ENCODE data around the gene HIPK2. TPM values are rescaled to one million over a fixed set of nuclear protein-coding genes. Genes with fewer than 3 reads are reported as not detected.
"Not testable (repeated sequence)": the region's sequence is repeated elsewhere in the genome, so short reads cannot be mapped to it uniquely, and the experiment has no call there.

Gene HIPK2
- total and polyA plus RNA-seq, 7 donors, result 2.4 to 15.7 (median 7.9) TPM

DNA sequence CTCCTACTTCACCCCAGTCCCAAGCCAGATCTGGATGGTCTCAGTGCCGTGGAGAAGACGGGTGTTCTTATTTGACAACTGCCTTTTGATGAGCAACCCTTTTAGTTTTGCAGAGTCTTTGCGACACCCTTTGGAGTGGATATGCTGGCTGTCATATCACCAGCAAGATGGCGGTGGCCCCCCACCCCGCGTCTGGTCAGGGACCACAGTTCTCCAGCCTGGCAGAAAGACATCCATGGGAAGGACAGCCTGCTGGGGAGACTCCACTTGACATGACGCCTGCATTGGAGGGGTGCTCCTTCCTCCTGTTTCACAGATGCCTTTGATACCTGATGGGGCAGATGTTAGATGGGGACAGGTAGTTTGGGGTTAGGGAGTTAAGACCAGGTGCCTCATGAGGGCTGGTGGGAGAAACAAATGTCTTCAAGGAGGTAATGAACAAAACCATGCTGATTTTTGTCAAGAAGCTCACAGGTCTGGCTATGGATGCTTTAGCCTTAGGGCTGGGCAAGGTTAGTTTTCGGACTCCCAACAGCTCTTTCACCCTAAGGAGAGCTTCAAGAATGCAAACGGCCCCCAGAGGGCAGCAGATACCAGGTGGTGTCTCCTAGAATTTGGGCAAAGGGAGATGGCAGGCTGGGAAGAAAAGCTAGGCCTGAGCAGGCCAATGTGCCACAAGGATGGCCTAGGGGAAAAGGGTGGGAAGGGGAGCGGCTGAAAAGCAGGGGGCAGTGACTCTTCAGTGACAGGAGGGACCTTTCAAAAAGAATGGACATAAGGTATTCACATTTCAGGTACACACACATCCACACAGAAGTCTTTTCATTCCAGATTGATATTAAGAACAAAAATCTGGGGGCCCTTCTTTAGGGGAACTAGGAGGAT, 159.1 kb downstream of the HIPK2 start:
- H3K9me3 ChIP-seq, result no peaks in the 10 kb centered on the region
- no peak overlapping the region for H3K4me3 ChIP-seq
- intact Hi-C loops (cut with DNase I), result no loop called here
- WGBS, 2 donors, result 91% methylated on average over 10 of the region's 10 CpGs
- DNase-seq, result no peak
- H3K27me3 ChIP-seq, result no peaks in the 10 kb centered on the region
- H3K27ac ChIP-seq, result no peak overlapping the region
- H3K36me3 ChIP-seq, result peaks cover 0 to 61% (median 8%) of the 10 kb centered on the region in 4 donors
- TF ChIP-seq POLR2A (IDR thresholded peaks at IDR 0.05) (no peak), EP300 (IDR thresholded peaks at IDR 0.05) (no peak), POLR2AphosphoS5 (IDR thresholded peaks at IDR 0.05) (no peak)
- TF ChIP-seq, protein P1, sequence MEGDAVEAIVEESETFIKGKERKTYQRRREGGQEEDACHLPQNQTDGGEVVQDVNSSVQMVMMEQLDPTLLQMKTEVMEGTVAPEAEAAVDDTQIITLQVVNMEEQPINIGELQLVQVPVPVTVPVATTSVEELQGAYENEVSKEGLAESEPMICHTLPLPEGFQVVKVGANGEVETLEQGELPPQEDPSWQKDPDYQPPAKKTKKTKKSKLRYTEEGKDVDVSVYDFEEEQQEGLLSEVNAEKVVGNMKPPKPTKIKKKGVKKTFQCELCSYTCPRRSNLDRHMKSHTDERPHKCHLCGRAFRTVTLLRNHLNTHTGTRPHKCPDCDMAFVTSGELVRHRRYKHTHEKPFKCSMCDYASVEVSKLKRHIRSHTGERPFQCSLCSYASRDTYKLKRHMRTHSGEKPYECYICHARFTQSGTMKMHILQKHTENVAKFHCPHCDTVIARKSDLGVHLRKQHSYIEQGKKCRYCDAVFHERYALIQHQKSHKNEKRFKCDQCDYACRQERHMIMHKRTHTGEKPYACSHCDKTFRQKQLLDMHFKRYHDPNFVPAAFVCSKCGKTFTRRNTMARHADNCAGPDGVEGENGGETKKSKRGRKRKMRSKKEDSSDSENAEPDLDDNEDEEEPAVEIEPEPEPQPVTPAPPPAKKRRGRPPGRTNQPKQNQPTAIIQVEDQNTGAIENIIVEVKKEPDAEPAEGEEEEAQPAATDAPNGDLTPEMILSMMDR (IDR thresholded peaks at IDR 0.05), result peak in 2 of 4 experiments; percentile 20 to 28
- H3K4me1 ChIP-seq, result no peaks in the 10 kb centered on the region

DNA sequence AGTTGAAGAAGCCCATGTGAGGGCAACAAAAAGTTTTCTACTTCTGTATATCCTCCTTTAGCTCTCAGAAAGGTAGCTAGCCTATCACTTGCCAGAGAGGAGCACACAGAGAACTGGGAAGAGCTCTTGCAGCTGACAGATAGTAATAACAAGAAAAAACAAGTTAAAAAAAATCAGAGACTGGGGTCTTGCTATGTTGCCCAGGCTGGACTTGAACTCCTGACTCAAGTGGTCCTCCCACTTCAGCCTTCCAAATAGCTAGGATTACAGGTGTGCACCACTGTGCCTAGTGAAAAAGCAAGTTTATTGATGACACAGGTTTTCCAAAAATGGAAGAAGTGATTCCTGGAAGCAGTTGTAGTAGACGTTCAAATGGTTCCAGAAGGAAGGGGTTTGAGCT, 160.7 kb downstream of the HIPK2 start:
- WGBS, 2 donors, result 88 to 94% methylated on average over 1 of the region's 1 CpG
- Histone ChIP-seq H3K4me1 (no peaks in the 10 kb centered on the region), H3K27ac (no peak overlapping the region), H3K9me3 (no peaks in the 10 kb centered on the region), H3K4me3 (no peak overlapping the region), H3K36me3 (peaks cover 0 to 77% (median 13%) of the 10 kb centered on the region in 4 donors), H3K27me3 (no peaks in the 10 kb centered on the region)
- no peak for DNase-seq
- intact Hi-C loops (cut with DNase I), result no loop called here
- TF ChIP-seq, protein P1 (IDR thresholded peaks at IDR 0.05), result no peak
- TF ChIP-seq POLR2A (IDR thresholded peaks at IDR 0.05) (no peak), POLR2AphosphoS5 (IDR thresholded peaks at IDR 0.05) (no peak), EP300 (IDR thresholded peaks at IDR 0.05) (no peak)

DNA sequence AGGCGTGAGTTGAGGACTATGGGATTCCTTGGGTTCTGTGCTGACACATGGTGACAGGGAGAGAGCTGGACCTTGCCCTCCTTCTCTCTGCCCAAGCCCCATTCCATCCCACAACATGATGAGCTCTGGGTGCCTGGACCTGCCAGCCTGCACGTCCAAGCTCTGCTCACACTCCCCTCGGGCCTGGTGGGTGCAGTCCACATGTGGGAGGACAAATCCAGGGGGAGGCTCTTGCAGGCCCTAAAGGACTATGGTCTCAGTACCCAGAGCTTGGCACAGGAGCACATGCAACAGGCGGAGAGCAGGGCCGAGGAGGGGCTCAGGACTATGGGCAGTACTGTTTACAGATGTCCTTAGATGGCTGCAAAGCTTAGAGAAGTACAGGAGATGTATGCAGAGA, 162.9 kb downstream of the HIPK2 start:
- no peak overlapping the region for H3K27ac ChIP-seq
- H3K4me1 ChIP-seq, result no peaks in the 10 kb centered on the region
- no peak for DNase-seq
- TF ChIP-seq, protein P1 (IDR thresholded peaks at IDR 0.05), result no peak
- TF ChIP-seq POLR2A (IDR thresholded peaks at IDR 0.05), result no peak
- no peak for TF ChIP-seq POLR2AphosphoS5 (IDR thresholded peaks at IDR 0.05)
- TF ChIP-seq EP300 (IDR thresholded peaks at IDR 0.05), result no peak
- H3K4me3 ChIP-seq, result no peak overlapping the region
- WGBS, 2 donors, result 94 to 95% methylated on average over 5 of the region's 5 CpGs
- H3K27me3 ChIP-seq, result no peaks in the 10 kb centered on the region
- H3K9me3 ChIP-seq, result no peaks in the 10 kb centered on the region
- intact Hi-C loops (cut with DNase I), result no loop called here
- peaks cover 0 to 92% (median 15%) of the 10 kb centered on the region in 4 donors for H3K36me3 ChIP-seq

DNA sequence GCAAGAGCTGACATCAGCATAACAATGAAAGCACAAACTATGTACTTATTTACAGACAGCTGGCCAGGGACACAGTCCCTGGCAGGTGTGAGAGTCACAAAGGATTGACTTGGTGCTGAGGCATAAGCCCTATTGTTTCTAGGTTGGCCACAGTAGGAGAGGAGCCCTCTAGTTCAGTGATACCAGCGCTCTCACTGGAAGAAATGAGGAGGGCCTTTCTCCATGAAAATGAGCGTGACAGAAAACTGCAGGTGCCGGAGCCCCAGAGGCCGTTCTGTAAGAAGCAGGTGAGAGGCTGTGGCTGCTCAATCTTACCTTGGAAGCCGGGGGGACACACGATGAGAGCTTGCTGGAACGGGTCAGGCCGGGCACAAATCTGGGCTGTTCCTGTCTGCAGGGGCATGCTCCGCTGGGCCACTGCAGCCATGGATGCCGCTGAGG, 163.8 kb downstream of the HIPK2 start:
- intact Hi-C loops (cut with DNase I), result no loop called here
- no peak for TF ChIP-seq POLR2A (IDR thresholded peaks at IDR 0.05)
- TF ChIP-seq EP300 (IDR thresholded peaks at IDR 0.05), result no peak
- TF ChIP-seq POLR2AphosphoS5 (IDR thresholded peaks at IDR 0.05), result no peak
- TF ChIP-seq, protein P1 (IDR thresholded peaks at IDR 0.05), result no peak
- no peak for DNase-seq
- 93 to 94% methylated on average over 10 of the region's 10 CpGs for WGBS, 2 donors
- peaks cover 0 to 84% (median 13%) of the 10 kb centered on the region in 4 donors for H3K36me3 ChIP-seq
- H3K4me1 ChIP-seq, result no peaks in the 10 kb centered on the region
- no peaks in the 10 kb centered on the region for H3K9me3 ChIP-seq
- no peak overlapping the region for H3K27ac ChIP-seq
- H3K4me3 ChIP-seq, result no peak overlapping the region
- H3K27me3 ChIP-seq, result no peaks in the 10 kb centered on the region

DNA sequence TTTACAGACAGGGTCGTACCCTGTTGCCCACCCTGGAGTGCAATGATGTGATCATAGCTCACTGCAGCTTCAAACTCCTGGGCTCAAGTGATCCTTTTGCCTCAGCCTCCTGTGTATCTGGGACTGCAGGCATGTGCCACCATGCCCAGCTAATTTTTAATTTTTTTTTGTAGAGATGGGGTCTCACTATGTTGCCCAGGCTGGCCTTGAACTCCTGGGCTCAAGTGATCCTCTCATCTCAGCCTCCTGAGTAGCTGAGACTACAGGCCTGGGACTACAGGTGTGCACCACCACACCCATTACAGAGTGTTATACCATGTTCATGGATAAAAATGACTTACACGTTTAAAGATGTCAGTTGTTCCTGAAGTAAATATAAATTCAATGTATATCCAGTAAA, 166.2 kb downstream of the HIPK2 start:
- H3K4me3 ChIP-seq; H3K27me3 ChIP-seq; H3K9me3 ChIP-seq; H3K27ac ChIP-seq; intact Hi-C loops (cut with DNase I); H3K4me1 ChIP-seq; DNase-seq: not testable (repeated sequence)
- 96 to 98% methylated on average over 2 of the region's 2 CpGs for WGBS, 2 donors
- peaks cover 0 to 69% (median 13%) of the 10 kb centered on the region in 4 donors for H3K36me3 ChIP-seq
